GM15510 (cell line): ENCODE data around the gene DUSP10.

Experiments
- POLR2A ChIP-seq: IDR thresholded peaks from 3 replicates; pipeline ENCODE4 v1.6.1; 2011; ENCODE audit warnings: borderline replicate concordance; ENCODE audit not compliant: insufficient read length; ENCODE audit errors: extremely low read depth

The DUSP10 gene

DNA sequence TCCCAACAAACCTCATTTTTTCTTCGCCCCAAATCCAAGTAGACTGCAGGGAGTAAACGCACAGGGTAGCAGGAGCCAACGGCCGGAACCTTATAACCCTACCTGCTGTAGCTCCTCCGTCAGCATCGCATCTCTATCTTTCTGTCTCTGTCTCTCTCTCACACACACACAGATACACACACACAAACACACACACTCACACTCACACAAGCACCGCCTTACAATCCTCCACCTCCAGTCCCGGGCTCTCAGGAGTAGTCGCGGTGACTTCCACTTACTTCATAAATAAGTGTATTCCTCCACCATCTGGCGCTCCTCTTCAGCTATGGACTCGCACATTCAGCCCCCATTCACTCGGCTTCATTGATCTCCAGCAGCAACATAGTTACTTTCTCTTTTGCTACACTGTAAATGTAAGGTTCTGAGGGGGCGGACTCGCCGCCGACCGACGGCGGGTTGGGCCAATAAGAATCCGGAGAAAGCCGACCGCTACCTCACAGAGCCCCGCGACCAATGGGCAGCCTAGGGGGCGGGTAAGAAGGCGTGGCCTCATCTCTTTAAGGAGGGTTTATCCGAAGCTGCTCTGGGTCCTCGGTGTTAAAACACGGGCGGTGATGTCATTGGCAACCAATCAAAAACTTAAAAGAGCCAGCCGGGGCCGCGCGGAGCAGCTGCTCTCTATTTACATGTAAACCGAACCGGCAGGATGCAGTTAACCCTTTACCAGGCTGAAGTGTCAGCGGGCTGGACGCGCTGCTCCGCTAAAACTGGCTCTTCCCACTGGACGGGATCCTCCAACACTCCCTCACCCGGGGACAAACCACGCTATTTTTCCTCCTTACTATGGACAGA lies at the start of gene DUSP10:
DUSP10 (minus strand) TSS at position 387 of the 852 bp plus-strand sequence. CDS start 2,345 bp downstream, outside the sequence.
- peak; percentile 61 for TF ChIP-seq POLR2A

DNA sequence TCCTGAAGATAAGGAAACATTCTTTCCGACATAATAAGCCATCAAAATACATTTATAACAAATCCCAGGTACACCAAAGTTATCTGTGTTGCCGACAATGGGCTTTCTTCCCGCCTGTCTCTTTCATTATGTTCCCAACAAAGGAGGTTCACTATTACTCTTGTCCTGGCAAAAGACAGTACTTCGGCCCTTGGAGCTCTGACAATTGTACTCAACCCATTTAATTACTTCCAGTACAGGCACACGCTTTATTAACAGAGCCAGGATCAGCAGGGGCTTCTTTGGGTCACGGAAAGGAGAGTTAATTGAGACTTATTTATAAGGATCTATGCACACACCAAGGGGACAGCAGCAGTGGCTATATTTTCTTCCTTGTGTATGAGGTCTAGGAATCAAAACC lies 46.6 kb upstream of the DUSP10 start:
- TF ChIP-seq POLR2A: no peak

DNA sequence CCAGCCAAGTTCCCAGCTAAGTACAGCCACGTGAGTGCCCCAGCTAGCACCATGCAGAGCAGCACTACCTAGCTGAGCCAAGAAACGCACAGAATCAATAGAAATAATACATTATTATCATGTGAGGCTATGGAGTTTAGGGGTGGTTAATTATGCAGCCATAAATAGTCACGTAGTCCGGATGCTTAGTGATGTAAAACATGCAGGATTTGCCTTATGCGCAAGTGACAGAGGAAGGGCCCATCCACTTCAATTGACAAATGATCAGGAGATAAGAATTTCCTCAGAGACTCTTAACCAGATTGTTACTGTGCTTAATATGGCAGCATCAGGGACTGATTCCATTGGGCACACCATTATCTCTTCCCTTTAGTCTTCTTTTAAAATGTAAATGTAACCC lies 44.8 kb upstream of the DUSP10 start:
- TF ChIP-seq POLR2A: no peak

DNA sequence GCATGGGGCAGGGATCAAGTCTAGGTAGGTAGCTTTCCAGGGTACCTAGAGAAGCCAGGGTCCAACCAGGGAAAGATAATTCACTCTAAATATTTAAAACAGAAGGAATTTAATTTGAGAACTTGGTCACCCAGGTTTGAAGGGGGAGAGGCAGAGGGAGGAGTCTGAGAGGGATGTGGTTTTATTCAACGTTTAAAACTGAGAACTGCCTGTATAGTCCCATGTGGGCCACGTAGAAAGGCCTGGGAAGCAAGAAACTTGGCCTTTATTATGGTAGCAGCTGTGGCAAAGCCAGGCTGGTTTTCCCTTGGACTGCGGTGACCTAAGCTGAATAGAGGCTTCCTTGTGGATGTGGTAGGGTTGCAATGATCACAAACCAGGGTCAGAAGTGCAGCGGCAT lies 42.0 kb upstream of the DUSP10 start:
- no peak for TF ChIP-seq POLR2A

DNA sequence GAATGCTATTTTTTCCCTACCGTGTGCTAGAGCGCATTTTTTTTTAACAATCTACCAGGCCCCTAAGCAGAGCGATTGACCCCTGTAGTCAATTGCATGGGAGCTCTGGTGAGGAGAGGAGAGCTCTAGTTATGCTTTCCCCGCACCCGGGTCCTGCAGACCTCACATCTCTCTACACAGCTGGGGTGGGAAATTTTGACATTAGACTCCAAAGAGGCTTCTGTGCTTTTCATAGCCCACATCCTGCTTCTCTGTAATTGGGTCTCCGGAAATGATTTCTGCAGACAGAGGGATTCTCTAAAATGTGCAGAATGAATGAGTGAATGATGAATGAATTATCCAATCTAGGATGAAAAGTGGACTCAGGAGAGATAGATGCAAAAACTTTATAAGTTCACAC lies 41.5 kb upstream of the DUSP10 start:
- TF ChIP-seq POLR2A: no peak

DNA sequence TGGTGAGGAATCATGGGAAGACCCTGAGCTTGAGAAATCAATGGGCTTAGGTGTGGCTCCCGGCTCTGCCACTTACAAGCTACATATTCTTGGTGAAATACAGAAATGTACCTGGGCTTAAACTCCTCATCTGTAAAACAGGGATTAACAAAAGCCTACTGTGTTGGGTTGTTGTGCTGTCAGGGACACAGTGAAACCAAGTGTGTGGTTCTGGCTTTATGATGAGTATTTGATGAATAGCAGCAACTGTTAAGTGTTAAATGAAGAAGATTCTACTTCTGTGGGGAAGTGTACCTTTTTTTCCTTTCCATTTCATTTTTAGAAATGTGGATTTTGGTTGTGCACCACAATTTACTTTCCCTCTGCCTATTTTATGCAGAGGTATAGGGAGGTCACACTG lies 41.1 kb upstream of the DUSP10 start:
- TF ChIP-seq POLR2A: no peak

DNA sequence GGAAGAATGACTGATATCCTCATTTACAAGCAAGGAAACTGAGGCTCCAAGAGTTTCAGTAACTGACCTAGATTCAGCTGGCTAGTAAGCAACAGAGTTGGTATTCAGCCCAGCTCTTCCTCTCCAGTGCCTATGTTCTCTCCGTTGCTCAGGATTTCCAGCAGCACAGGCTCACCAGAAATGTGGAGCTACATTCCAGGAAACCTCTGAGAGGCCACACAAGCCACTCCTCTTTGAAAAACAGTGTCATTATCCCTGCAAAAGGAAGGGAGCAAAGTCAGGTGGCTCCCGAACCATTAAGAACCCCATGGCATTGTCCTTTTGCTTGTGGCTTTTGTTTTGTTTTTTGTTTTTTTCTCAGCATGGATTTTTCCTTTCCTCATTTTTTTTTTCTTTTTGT lies 40.6 kb upstream of the DUSP10 start:
- TF ChIP-seq POLR2A: no peak

DNA sequence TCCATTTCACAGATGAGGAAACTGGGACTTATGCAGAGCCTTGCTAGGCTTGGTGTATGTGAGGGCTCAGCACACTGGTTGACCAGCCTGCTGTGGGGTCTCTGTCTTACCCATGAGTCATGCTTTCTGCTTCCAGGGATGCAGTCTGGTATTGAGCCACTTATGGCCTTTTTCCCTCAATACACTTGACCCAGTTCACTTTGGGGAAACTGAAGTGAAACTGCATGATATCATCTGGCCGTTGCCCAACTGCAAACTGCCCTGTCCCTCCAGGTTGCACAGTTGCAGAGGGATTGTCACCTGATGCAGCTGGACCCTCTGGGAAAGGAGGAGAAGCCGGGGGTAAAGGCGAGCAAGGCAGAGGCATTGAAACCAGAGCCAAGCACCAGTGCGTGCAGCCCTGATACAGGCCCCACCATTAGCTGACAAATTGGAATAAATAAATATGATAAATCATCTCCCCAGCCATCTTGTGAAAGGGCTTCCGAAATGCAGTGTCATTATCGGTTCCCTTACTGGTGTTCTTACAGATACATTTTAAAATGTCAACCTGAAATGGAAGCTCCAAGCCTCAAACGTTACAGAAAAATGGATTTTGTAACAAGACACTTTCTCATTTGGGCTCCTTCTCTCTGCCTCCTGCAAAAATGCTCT lies 39.3 kb upstream of the DUSP10 start:
- TF ChIP-seq POLR2A: no peak

DNA sequence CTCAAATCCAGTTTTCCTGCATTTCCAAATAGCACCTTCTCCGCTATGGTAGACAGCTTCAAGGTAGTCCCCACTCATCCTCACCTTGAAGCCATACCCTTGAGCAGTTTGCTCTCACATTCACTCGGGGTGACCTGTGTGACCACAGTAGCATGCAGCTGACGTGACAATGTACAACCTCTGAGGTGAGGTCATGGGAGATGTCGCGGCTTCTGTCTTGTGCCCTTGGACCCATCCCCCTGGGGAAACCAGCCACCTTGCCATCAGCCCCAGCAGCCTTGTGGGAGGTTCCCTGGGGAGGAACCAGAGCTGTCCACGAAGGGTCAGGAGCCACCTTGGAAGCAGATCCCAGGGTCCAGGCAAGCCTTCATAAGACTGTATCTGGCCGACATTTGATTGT lies 38.3 kb upstream of the DUSP10 start:
- no peak for TF ChIP-seq POLR2A

DNA sequence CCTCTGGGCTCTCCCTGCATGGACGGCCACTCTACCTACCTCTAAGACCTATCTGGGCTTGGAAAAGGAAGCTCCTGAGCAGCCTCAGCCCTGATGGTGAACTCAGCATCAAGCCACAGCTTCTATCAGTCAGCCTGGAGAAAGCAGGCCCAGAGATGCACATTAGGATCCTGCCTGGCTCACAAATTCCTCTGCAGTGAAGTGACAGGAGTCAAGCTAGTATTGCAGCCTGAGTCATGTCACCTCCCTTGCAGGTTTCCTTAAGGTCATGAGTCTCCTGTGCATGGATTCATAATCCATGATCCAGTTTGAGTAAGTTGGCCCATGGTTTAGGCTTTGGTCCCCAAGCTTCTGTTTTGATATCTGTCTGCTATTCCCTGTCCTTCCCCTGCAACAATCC lies 37.9 kb upstream of the DUSP10 start:
- no peak for TF ChIP-seq POLR2A

DNA sequence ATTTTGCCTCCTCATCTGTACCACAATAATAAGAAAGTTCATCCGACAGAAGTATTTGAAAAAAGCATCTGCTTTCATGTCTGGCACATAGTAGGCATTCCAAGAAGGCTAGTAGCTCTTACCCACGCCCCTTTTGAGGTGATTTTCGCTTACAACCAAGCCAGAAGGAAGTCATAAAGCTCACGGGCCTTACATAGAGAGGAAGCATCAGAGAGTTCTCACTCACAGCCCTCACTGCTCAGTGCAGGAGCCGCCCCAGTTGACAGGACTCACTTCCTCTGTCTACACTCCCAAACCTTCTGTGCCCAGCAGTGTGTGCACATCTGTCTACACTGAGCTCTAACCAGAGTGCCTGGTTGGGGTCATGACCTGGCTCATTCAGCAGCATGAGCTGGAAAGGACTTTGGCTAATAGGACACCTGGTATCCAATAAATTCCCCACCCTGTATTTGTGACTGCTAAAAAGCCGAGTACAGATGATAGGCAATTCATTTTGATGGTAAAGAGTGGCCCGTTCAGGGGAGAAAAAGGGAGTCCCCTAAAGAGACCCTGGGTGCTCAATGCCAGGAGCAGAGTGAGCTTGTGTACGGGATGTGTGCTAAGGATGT lies 36.8 kb upstream of the DUSP10 start:
- TF ChIP-seq POLR2A: no peak

DNA sequence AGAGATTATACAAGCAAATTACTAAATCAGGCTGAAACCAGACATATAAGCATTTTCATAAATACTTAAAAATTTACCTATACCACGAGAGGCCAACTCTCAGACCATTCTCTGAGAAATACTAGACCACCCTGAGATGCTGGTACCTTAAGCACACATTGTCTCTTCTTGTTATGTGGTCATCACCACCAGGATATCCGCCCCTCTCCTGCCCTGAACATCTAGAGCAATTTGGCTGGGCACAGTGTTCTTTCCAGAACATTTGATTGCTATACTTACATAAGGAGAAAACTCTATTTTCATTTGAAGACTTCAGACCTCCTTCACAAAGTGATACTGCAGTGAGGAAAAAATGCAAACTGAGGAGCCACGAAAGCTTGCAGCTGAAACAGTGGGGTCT lies 36.2 kb upstream of the DUSP10 start:
- no peak for TF ChIP-seq POLR2A

DNA sequence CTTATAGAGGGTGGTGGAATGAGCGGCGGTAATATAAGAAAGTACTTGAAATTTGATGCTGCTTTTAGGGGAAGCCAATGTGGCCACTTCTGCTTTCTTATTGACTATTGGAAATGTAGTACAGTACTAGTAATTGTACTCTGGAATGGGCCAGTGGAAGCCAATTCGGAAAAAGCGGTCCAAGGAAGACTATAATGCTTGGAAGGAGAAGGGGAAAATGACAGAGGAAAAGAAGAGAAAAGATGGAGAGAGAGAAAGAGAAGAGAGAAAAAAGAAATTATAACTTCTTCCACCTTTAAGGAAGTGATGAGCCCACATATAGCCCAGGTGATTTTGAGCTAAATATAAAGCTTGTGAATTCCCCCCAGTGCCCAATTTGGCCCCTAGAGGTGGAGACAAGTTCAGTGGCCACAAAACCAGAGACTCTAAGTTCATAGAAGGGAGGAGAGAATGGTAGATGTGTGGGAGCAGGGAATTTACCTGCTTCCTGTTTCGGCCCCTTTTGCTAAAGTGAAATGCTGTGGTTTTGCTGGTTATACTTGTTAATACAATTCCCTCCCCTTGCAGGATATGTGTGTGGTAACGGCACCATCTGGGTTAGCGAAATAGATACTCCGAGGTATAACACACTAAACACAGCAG lies 35.7 kb upstream of the DUSP10 start:
- no peak for TF ChIP-seq POLR2A

DNA sequence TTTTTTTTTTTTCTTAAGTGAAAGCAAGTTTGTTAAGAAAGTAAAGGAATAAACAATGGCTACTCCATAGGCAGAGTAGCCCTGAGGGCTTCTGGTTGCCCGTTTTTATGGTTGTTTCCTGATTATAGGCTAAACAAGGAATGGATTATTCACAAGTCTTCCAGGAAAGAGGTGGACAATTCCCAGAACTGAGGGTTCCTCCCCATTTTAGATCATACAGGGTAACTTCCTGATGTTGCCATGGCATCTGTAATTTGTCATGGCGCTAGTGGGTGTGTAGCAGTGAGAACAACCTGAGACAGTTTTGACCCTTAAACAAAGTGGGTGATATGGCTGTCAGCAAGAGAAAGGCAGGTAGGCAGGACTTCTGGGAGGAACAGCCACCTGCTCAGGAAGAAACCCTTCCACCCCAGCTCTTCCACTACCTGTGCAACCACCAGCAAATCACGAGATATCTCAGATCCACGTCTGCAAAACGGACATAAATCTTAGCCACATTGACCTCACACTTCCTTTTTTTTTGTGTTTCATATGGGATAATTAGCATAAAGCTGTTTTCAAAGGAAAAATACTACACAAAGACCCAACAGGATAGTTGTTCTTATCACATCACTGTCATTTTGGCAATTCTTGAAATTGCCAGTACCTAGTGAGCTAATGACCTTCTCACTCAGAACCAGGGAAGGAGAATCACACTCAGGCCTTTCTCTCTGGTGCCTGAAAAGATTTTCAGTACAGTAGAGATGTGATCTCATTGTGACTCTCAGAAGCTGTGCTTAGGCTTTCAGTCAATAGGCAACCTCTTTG lies 34.8 kb upstream of the DUSP10 start:
- TF ChIP-seq POLR2A: no peak
